Measurements from ENCODE around the gene GALNT7.
A peak's percentile ranks its signal among the peaks of the same experiment; 100 is the strongest.
"Not testable (repeated sequence)": the region's sequence is repeated elsewhere in the genome, so short reads cannot be mapped to it uniquely, and the experiment has no call there.

GALNT7 gene

GRCh38 chr4:173168396-173169177 lies at the start of gene GALNT7:
GALNT7 (plus strand) TSS chr4:173168811; CDS start chr4:173168836, 25 bp downstream.
- peak; percentile 89 for DNase-seq

GRCh38 chr4:173118819-173119218 lies 49.8 kb upstream of the GALNT7 start:
- DNase-seq: not testable (repeated sequence)

- no peak for DNase-seq
Measured at GRCh38 chr4:173119818-173120217, 48.8 kb upstream of the GALNT7 start.

GRCh38 chr4:173121076-173121561 lies 47.5 kb upstream of the GALNT7 start:
- peak; percentile 73 for DNase-seq

GRCh38 chr4:173124209-173124865 lies 44.3 kb upstream of the GALNT7 start:
- no peak for DNase-seq

- no peak for DNase-seq
Measured at GRCh38 chr4:173125216-173125812, 43.3 kb upstream of the GALNT7 start.

GRCh38 chr4:173128199-173128890 lies 40.3 kb upstream of the GALNT7 start:
- DNase-seq: no peak

- no peak for DNase-seq
Measured at GRCh38 chr4:173130687-173131086, 37.9 kb upstream of the GALNT7 start.

GRCh38 chr4:173134426-173134825 lies 34.2 kb upstream of the GALNT7 start:
- no peak for DNase-seq

GRCh38 chr4:173135241-173135847 lies 33.3 kb upstream of the GALNT7 start:
- peak; percentile 9 for DNase-seq

GRCh38 chr4:173138624-173139023 lies 30.0 kb upstream of the GALNT7 start:
- DNase-seq: no peak

GRCh38 chr4:173139561-173139960 lies 29.1 kb upstream of the GALNT7 start:
- no peak for DNase-seq

- DNase-seq: no peak
Measured at GRCh38 chr4:173145131-173145530, 23.5 kb upstream of the GALNT7 start.

GRCh38 chr4:173146456-173146855 lies 22.2 kb upstream of the GALNT7 start:
- no peak for DNase-seq

GRCh38 chr4:173151496-173151895 lies 17.1 kb upstream of the GALNT7 start:
- DNase-seq: no peak

GRCh38 chr4:173152104-173152503 lies 16.5 kb upstream of the GALNT7 start:
- no peak for DNase-seq

GRCh38 chr4:173153445-173153844 lies 15.2 kb upstream of the GALNT7 start:
- no peak for DNase-seq

- DNase-seq: no peak
Measured at GRCh38 chr4:173159791-173160190, 8.8 kb upstream of the GALNT7 start.

- DNase-seq: no peak
Measured at GRCh38 chr4:173160871-173161270, 7.7 kb upstream of the GALNT7 start.

- no peak for DNase-seq
Measured at GRCh38 chr4:173161311-173161710, 7.3 kb upstream of the GALNT7 start.

GRCh38 chr4:173165706-173166105 lies 2.9 kb upstream of the GALNT7 start:
- DNase-seq: no peak

- DNase-seq: no peak
Measured at GRCh38 chr4:173166491-173166890, 2.1 kb upstream of the GALNT7 start.

Data from DMS53 (cell line).